Trophoblast cell (in vitro differentiated cells and primary cell): ENCODE results near the gene KPNA6.

ENCODE experiments used
- DNase-seq, 2 donors: peaks; one replicate each; pipeline ENCODE4 v3.0.0-alpha.2; 2016
- H2AFZ ChIP-seq: 2 replicates; pipeline ENCODE4 v1.6.1; 2013; ENCODE audit warnings: low read length, moderate library complexity, mild to moderate bottlenecking; ENCODE audit not compliant: insufficient read depth, poor library complexity
- H2AK5ac ChIP-seq: 2 replicates; pipeline ENCODE4 v1.6.1; 2013; ENCODE audit warnings: mild to moderate bottlenecking, low read length
- H2BK120ac ChIP-seq: 2 replicates; pipeline ENCODE4 v1.6.1; 2013; ENCODE audit warnings: low read length, mild to moderate bottlenecking, moderate library complexity; ENCODE audit not compliant: insufficient read depth, poor library complexity
- H2BK12ac ChIP-seq: 2 replicates; pipeline ENCODE4 v1.6.1; 2013; ENCODE audit warnings: mild to moderate bottlenecking, low read length, moderate library complexity
- H2BK5ac ChIP-seq: 2 replicates; pipeline ENCODE4 v1.6.1; 2013; ENCODE audit warnings: low read length, low read depth, moderate library complexity, mild to moderate bottlenecking; ENCODE audit not compliant: poor library complexity
- H3K14ac ChIP-seq: 2 replicates; pipeline ENCODE4 v1.6.1; 2013; ENCODE audit warnings: mild to moderate bottlenecking, low read length
- H3K18ac ChIP-seq: 2 replicates; pipeline ENCODE4 v1.6.1; 2013; ENCODE audit warnings: mild to moderate bottlenecking, low read length
- H3K23ac ChIP-seq: 2 replicates; pipeline ENCODE4 v1.6.1; 2013; ENCODE audit warnings: low read length
- H3K27ac ChIP-seq: 2 replicates; pipeline ENCODE4 v1.5.1; 2013; ENCODE audit warnings: low read depth, mild to moderate bottlenecking, inconsistent platforms, low read length, moderate library complexity
- H3K27me3 ChIP-seq: 2 replicates; pipeline ENCODE4 v1.6.1; 2013; ENCODE audit warnings: inconsistent platforms, mild to moderate bottlenecking, low read length, moderate library complexity; ENCODE audit not compliant: insufficient read depth
- H3K36me3 ChIP-seq, 2 experiments: 1 replicate in 1 of 2; 2 replicates in 1 of 2; pipeline ENCODE4 v1.6.1; 2013; ENCODE audit warnings: low read length in 2 of 2, mild to moderate bottlenecking in 2 of 2, moderate library complexity in 1 of 2; ENCODE audit not compliant: insufficient read depth in 2 of 2, control insufficient read depth in 1 of 2
- H3K4ac ChIP-seq: 2 replicates; pipeline ENCODE4 v1.6.1; 2013; ENCODE audit warnings: low read depth, mild to moderate bottlenecking, low read length, moderate library complexity
- H3K4me1 ChIP-seq, 2 experiments: 1 replicate in 1 of 2; 2 replicates in 1 of 2; pipeline ENCODE4 v1.6.1; 2013; ENCODE audit warnings: low read length in 2 of 2, mild to moderate bottlenecking in 2 of 2, moderate library complexity in 1 of 2; ENCODE audit not compliant: insufficient read depth in 2 of 2, control insufficient read depth in 1 of 2
- H3K4me2 ChIP-seq: 2 replicates; pipeline ENCODE4 v1.6.1; 2013; ENCODE audit warnings: inconsistent platforms, mild to moderate bottlenecking, low read length, moderate library complexity
- H3K4me3 ChIP-seq: 2 replicates; pipeline ENCODE4 v1.5.1; 2013; ENCODE audit warnings: mild to moderate bottlenecking, low read depth, low read length, inconsistent platforms
- H3K79me1 ChIP-seq: one replicate; pipeline ENCODE4 v1.6.1; 2013; ENCODE audit warnings: low read length
- H3K79me2 ChIP-seq: 2 replicates; pipeline ENCODE4 v1.6.1; 2013; ENCODE audit warnings: low read length, mild to moderate bottlenecking; ENCODE audit not compliant: control insufficient read depth, insufficient read depth, poor library complexity
- H3K9ac ChIP-seq: 2 replicates; pipeline ENCODE4 v1.6.1; 2013; ENCODE audit warnings: mild to moderate bottlenecking, low read length
- H3K9me3 ChIP-seq: 2 replicates; pipeline ENCODE4 v1.6.1; 2013; ENCODE audit warnings: low read depth, mild to moderate bottlenecking, control low read depth, inconsistent platforms, low read length; ENCODE audit not compliant: insufficient read depth
- H4K12ac ChIP-seq: 2 replicates; pipeline ENCODE4 v1.6.1; 2013; ENCODE audit warnings: low read depth, mild to moderate bottlenecking, low read length, moderate library complexity
- H4K8ac ChIP-seq: 2 replicates; pipeline ENCODE4 v1.6.1; 2013; ENCODE audit warnings: low read depth, mild to moderate bottlenecking, low read length, moderate library complexity
- H4K91ac ChIP-seq: one replicate; pipeline ENCODE4 v1.6.1; 2013; ENCODE audit warnings: low read depth, mild to moderate bottlenecking, low read length, moderate library complexity
- WGBS: extraction: QIAGEN DNeasy Blood & Tissue Kit; methylation state at CpG from one replicate; pipeline ENCODE4 v1.1.7; 2013; ENCODE audit warnings: missing lambda C conversion rate; ENCODE audit not compliant: insufficient read length, insufficient coverage; ENCODE audit errors: extremely low coverage; 5-methylcytosine and 5-hydroxymethylcytosine counted together

Gene KPNA6

DNA sequence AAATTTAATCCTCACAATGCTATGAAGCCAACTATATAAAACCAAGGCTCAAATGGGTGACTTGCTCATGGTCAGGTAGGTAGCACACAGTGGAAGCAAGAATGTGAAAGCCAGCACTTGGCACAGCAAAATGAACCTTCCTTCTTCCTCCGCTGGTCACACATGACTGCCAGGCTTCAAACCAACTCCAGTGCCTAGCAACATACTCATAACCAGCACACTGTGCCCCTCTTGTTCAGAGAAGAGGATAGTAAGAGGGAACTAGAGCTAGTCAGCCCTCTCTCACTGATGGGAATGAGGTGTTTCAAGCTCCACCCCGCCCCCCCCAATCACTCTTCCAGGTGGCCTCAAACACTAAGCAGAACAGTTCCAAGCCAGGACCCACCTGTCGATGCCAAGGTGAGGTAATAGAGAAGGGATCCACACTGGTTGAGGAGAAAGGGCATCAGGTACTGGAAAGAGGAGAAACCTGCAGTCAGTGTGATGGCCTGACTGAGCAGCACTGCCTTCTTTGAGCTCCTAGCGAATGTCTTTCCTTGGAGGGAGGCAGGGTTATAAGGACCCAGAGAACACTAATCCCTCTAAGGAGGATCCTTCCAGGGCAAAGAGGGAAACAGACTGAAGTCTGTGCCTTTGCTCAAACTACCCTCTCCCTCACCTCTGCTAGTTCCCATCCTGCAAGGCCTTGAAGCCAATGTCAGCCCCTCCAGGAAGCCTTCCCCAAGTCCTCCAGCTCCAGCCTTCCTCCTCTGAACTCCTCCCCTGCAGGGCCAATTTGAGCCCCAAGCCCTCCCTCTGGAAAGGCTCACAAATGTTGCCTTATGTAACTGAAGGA is 113.1 kb downstream of the KPNA6 start:
- no peak overlapping the region for H3K9ac ChIP-seq
- H4K8ac ChIP-seq, result no peak overlapping the region
- peaks cover 29 to 30% of the 10 kb centered on the region in 2 experiments for H3K36me3 ChIP-seq
- H2BK12ac ChIP-seq, result no peak overlapping the region
- H2BK5ac ChIP-seq, result no peak overlapping the region
- H3K4me2 ChIP-seq, result peak overlapping the region; percentile 69
- no CpG with 5 or more reads among the region's 4 CpGs for WGBS
- no peak overlapping the region for H3K4me3 ChIP-seq
- H3K79me1 ChIP-seq, result peaks cover 9% of the 10 kb centered on the region
- peak overlapping the region; percentile 21 for H4K12ac ChIP-seq
- H2AFZ ChIP-seq, result no peak overlapping the region
- no peak for DNase-seq
- H3K27me3 ChIP-seq, result no peaks in the 10 kb centered on the region
- peak overlapping the region; percentile 36 for H2AK5ac ChIP-seq
- peak overlapping the region; percentile 37 for H3K4ac ChIP-seq
- peaks cover 1% of the 10 kb centered on the region for H3K9me3 ChIP-seq
- no peak overlapping the region for H2BK120ac ChIP-seq
- no peak overlapping the region for H3K14ac ChIP-seq
- H3K79me2 ChIP-seq, result peaks cover 11% of the 10 kb centered on the region
- H3K23ac ChIP-seq, result no peak overlapping the region
- H3K4me1 ChIP-seq, result peaks cover 7% of the 10 kb centered on the region in 2 experiments
- peak overlapping the region; percentile 16 for H3K18ac ChIP-seq
- no peak overlapping the region for H3K27ac ChIP-seq
- H4K91ac ChIP-seq, result no peak overlapping the region

DNA sequence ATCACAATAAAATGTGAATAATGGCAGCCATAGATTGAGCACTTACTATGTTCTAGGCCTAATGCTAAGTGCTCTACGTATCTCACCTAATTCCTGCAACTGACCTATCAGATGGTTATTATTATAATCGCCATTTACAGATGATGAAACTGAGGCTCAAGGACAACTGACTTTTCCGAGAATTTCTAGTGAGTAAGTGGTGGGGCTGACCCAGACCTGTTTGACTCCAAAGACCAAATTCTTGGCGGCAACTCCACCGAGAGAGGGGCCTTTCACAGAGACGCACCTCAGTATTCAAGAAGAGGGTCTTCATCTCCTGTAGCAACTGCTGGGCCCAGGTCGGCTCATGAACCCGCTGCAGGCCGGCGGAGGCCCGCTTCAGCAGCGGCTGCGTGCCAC is 113.7 kb downstream of the KPNA6 start:
- peaks cover 7% of the 10 kb centered on the region in 2 experiments for H3K4me1 ChIP-seq
- peak overlapping the region; percentile 65 for H4K91ac ChIP-seq
- peak overlapping the region; percentile 70 for H4K12ac ChIP-seq
- H2AFZ ChIP-seq, result peak overlapping the region; percentile 67
- peak overlapping the region; percentile 77 for H3K4ac ChIP-seq
- H3K14ac ChIP-seq, result peak overlapping the region; percentile 69
- no peak overlapping the region for H2BK12ac ChIP-seq
- H3K79me2 ChIP-seq, result peaks cover 11% of the 10 kb centered on the region
- peak overlapping the region; percentile 90 for H3K4me3 ChIP-seq
- H3K27ac ChIP-seq, result peak overlapping the region; percentile 70
- no peaks in the 10 kb centered on the region for H3K27me3 ChIP-seq
- peaks cover 9% of the 10 kb centered on the region for H3K79me1 ChIP-seq
- H2BK5ac ChIP-seq, result no peak overlapping the region
- no CpG with 5 or more reads among the region's 13 CpGs for WGBS
- peak overlapping the region; percentile 36 for H2AK5ac ChIP-seq
- peak overlapping the region; percentile 16 for H3K18ac ChIP-seq
- no peak overlapping the region for H2BK120ac ChIP-seq
- H3K23ac ChIP-seq, result no peak overlapping the region
- H3K9ac ChIP-seq, result peak overlapping the region; percentile 20
- peak overlapping the region; percentile 69 for H3K4me2 ChIP-seq
- DNase-seq, result no peak
- H3K36me3 ChIP-seq, result peaks cover 28 to 29% of the 10 kb centered on the region in 2 experiments
- peak overlapping the region; percentile 84 for H4K8ac ChIP-seq
- peaks cover 1% of the 10 kb centered on the region for H3K9me3 ChIP-seq

DNA sequence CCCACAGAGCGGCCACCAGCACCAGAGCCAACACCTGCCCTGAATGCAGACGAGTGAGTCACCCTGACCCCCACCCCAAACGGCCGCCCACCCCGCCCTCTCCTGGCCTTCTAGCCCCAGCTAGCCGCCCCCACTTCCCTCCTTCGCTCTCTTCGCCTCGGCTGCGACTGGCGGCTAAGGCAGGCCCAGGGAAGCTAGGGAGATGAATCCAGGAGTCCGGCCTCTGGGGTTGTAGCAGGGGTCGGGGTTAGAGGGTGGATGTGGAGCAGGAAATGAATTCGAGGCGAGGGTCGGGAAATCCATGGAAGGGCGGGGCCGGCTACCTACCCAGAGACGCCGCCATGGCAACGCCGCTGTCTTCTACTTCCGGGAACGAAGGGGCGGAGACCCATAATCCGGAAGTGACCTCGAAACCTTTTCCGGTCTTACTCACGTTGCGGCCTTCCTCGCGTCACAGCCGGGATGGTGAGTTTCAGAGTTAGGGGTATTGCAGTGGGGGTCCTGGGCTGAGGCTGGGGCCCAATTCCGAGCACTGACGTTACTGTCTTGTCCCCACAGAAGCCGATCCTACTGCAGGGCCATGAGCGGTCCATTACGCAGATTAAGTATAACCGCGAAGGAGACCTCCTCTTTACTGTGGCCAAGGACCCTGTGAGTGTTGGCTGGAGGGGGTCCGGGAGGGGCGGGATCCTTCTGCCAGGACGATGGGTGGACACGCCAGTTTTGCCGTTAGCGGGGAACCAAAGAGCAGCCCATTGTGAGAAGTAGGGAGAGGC is 114.3 kb downstream of the KPNA6 start, which contains the start of the genes EIF3I and TMEM234:
Gene EIF3I, plus strand, starts transcription at position 428 of the 776 bp plus-strand sequence. Its CDS starts 35 bp downstream, at position 463.
Gene TMEM234, minus strand, starts transcription at position 374 of the 776 bp plus-strand sequence. Its CDS starts 31 bp downstream, at position 343.
- Histone ChIP-seq H3K14ac (peak within 1 kb of the TSS; percentile 90), H4K91ac (peak within 1 kb of the TSS; percentile 69), H3K79me1 (peaks cover 9% of the 10 kb centered on the region), H3K27ac (peak within 1 kb of the TSS; percentile 70), H3K79me2 (peaks cover 11% of the 10 kb centered on the region), H2BK12ac (no peak within 1 kb of the TSS), H3K36me3 (peaks cover 25 to 26% of the 10 kb centered on the region in 2 experiments), H3K18ac (peak within 1 kb of the TSS; percentile 84), H4K12ac (peak within 1 kb of the TSS; percentile 76), H4K8ac (peak within 1 kb of the TSS; percentile 92), H3K4me3 (peak within 1 kb of the TSS; percentile 90), H3K27me3 (no peaks in the 10 kb centered on the region), H3K9me3 (peaks cover 1% of the 10 kb centered on the region), H3K4ac (peak within 1 kb of the TSS; percentile 77), H2BK5ac (peak within 1 kb of the TSS; percentile 62), H2AFZ (peak within 1 kb of the TSS; percentile 90), H3K4me1 (peaks cover 7% of the 10 kb centered on the region in 2 experiments), H3K4me2 (peak within 1 kb of the TSS; percentile 75), H2BK120ac (peak within 1 kb of the TSS; percentile 67), H2AK5ac (peak within 1 kb of the TSS; percentile 36), H3K23ac (no peak within 1 kb of the TSS), H3K9ac (peak within 1 kb of the TSS; percentile 93)
- DNase-seq, result peak; percentile 91 to 97
- WGBS, result no CpG with 5 or more reads among the region's 46 CpGs

- Histone ChIP-seq H3K27ac (no peak overlapping the region), H3K9me3 (peaks cover 1% of the 10 kb centered on the region)
Measured at GRCh38 chr1:32223683-32224082, 115.8 kb downstream of the KPNA6 start.

More at GRCh38 chr1:32223683-32224082, 115.8 kb downstream of the KPNA6 start:
- Histone ChIP-seq H4K12ac (no peak overlapping the region), H2BK12ac (no peak overlapping the region), H2AFZ (no peak overlapping the region), H3K18ac (peak overlapping the region; percentile 43), H3K14ac (no peak overlapping the region), H3K4me3 (no peak overlapping the region), H3K79me2 (peaks cover 11% of the 10 kb centered on the region), H3K23ac (no peak overlapping the region), H2BK120ac (no peak overlapping the region), H2AK5ac (no peak overlapping the region), H3K4ac (no peak overlapping the region), H4K91ac (no peak overlapping the region), H3K27me3 (no peaks in the 10 kb centered on the region), H3K4me2 (no peak overlapping the region), H3K79me1 (peaks cover 9% of the 10 kb centered on the region), H3K4me1 (peaks cover 7% of the 10 kb centered on the region in 2 experiments), H4K8ac (no peak overlapping the region), H2BK5ac (no peak overlapping the region), H3K36me3 (peaks cover 35 to 40% of the 10 kb centered on the region in 2 experiments), H3K9ac (no peak overlapping the region)
- WGBS, result no CpG with 5 or more reads among the region's 3 CpGs
- no peak for DNase-seq
